Type B pancreatic cell (in vitro differentiated cells): ENCODE data around the gene IL18R1. TPM values are rescaled to one million over a fixed set of nuclear protein-coding genes. Genes with fewer than 3 reads are reported as not detected.

ENCODE experiments used
- DNase-seq: peaks from one replicate; pipeline ENCODE4 v3.0.0; 2021; ENCODE audit warnings: mixed read lengths; ENCODE audit not compliant: unreplicated experiment; ENCODE audit errors: extremely low spot score
- H3K27ac Mint-ChIP-seq: 2 replicates; pipeline ENCODE4 v1.8.0; 2021; ENCODE audit warnings: mild to moderate bottlenecking, mixed read lengths
- H3K27me3 Mint-ChIP-seq: 2 replicates; pipeline ENCODE4 v1.8.0; 2021; ENCODE audit warnings: mixed read lengths
- H3K36me3 Mint-ChIP-seq: 2 replicates; pipeline ENCODE4 v1.8.0; 2021; ENCODE audit warnings: mixed read lengths
- H3K4me1 Mint-ChIP-seq: one replicate; pipeline ENCODE4 v1.8.0; 2021; ENCODE audit warnings: mixed read lengths; ENCODE audit not compliant: unreplicated experiment
- H3K4me3 Mint-ChIP-seq: 2 replicates; pipeline ENCODE4 v1.8.0; 2021; ENCODE audit warnings: mild to moderate bottlenecking, mixed read lengths
- H3K9me3 Mint-ChIP-seq: 2 replicates; pipeline ENCODE4 v1.8.0; 2021; ENCODE audit warnings: mixed read lengths
- total RNA-seq: library from RNA; stranded (reverse); gene quantifications from 2 replicates; pipeline ENCODE4 v1.2.1, GENCODE V29; 2021; ENCODE audit warnings: low replicate concordance
- TF ChIP-seq, protein P1 (sequence below): fragments of 200-600 bp; sonication (generic); conservative IDR thresholded peaks from 2 replicates; pipeline ENCODE4 v1.5.0; 2021; ENCODE audit warnings: antibody characterized with exemption, mild to moderate bottlenecking

The IL18R1 gene
- total RNA-seq, 1 donor from 2014 or later, result 5.8 TPM

DNA sequence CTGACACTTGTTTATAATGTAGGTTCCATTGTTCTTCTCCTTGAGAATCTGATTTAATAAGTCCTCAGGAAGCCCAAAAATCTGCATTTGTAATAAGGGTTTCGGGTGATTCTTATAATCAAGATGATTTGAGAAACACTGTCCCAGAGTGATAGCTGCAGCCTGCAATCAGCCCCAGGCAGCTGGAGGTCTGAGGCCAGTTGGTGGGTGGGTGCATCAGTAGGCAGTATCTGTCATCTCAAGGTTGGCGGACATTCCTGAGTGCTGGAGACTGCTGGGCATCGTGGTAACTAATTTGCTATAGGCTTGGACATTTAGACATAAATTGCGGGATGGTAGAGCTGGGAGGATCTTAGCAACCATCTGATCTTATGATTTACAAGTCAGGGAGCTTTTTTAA lies 64.7 kb downstream of the IL18R1 start:
- Mint-ChIP-seq H3K4me3 (no peak overlapping the region), H3K4me1 (no peaks in the 10 kb centered on the region), H3K27me3 (peaks cover 30% of the 10 kb centered on the region), H3K9me3 (no peaks in the 10 kb centered on the region), H3K27ac (no peak overlapping the region), H3K36me3 (no peaks in the 10 kb centered on the region)
- TF ChIP-seq, protein P1, sequence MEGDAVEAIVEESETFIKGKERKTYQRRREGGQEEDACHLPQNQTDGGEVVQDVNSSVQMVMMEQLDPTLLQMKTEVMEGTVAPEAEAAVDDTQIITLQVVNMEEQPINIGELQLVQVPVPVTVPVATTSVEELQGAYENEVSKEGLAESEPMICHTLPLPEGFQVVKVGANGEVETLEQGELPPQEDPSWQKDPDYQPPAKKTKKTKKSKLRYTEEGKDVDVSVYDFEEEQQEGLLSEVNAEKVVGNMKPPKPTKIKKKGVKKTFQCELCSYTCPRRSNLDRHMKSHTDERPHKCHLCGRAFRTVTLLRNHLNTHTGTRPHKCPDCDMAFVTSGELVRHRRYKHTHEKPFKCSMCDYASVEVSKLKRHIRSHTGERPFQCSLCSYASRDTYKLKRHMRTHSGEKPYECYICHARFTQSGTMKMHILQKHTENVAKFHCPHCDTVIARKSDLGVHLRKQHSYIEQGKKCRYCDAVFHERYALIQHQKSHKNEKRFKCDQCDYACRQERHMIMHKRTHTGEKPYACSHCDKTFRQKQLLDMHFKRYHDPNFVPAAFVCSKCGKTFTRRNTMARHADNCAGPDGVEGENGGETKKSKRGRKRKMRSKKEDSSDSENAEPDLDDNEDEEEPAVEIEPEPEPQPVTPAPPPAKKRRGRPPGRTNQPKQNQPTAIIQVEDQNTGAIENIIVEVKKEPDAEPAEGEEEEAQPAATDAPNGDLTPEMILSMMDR, result no peak
- no peak for DNase-seq

- H3K9me3 Mint-ChIP-seq, result no peaks in the 10 kb centered on the region
- no peak overlapping the region for H3K27ac Mint-ChIP-seq
- H3K27me3 Mint-ChIP-seq, result peaks cover 33% of the 10 kb centered on the region
- H3K36me3 Mint-ChIP-seq, result no peaks in the 10 kb centered on the region
- DNase-seq, result no peak
- H3K4me1 Mint-ChIP-seq, result no peaks in the 10 kb centered on the region
- TF ChIP-seq, protein P1, result no peak
- no peak overlapping the region for H3K4me3 Mint-ChIP-seq
These were observed 66.5 kb downstream of the IL18R1 start for GRCh38 chr2:102421890-102422759.

GRCh38 chr2:102422910-102423309 lies 67.3 kb downstream of the IL18R1 start, which contains the start of gene IL18RAP:
Gene IL18RAP (plus strand): TSS chr2:102423160. CDS start chr2:102423278, 118 bp downstream.
- TF ChIP-seq, protein P1, result no peak
- DNase-seq, result no peak
- Mint-ChIP-seq H3K9me3 (no peaks in the 10 kb centered on the region), H3K27me3 (peaks cover 29% of the 10 kb centered on the region), H3K4me1 (no peaks in the 10 kb centered on the region), H3K4me3 (no peak within 1 kb of the TSS), H3K36me3 (no peaks in the 10 kb centered on the region), H3K27ac (no peak within 1 kb of the TSS)

GRCh38 chr2:102423368-102423767 lies 67.8 kb downstream of the IL18R1 start:
- H3K36me3 Mint-ChIP-seq, result no peaks in the 10 kb centered on the region
- no peak for DNase-seq
- TF ChIP-seq, protein P1, result no peak
- H3K4me3 Mint-ChIP-seq, result no peak overlapping the region
- no peaks in the 10 kb centered on the region for H3K4me1 Mint-ChIP-seq
- H3K27me3 Mint-ChIP-seq, result peaks cover 30% of the 10 kb centered on the region
- H3K9me3 Mint-ChIP-seq, result no peaks in the 10 kb centered on the region
- H3K27ac Mint-ChIP-seq, result no peak overlapping the region

DNA sequence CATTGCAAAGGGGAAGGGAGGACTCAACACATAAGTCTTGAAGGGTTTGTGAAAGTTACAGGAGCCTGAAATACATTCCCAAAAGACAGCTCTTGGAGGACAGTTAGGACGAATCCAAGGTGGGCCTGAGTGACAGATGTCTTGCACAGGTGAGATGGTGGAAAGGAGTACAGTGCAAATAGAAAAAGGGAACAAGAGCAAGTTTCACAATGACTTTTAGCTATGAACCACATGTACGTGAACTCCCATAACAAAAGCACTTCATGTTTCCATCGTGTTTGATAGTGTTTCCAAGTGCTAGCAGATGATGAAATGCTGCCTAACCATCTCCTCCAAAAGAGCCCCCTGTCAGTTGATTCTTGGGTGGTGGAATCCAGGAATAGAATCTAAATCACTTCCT lies 69.2 kb downstream of the IL18R1 start:
- TF ChIP-seq, protein P1, result no peak
- H3K4me1 Mint-ChIP-seq, result no peaks in the 10 kb centered on the region
- H3K4me3 Mint-ChIP-seq, result no peak overlapping the region
- no peak overlapping the region for H3K27ac Mint-ChIP-seq
- H3K27me3 Mint-ChIP-seq, result peaks cover 32% of the 10 kb centered on the region
- no peak for DNase-seq
- no peaks in the 10 kb centered on the region for H3K36me3 Mint-ChIP-seq
- no peaks in the 10 kb centered on the region for H3K9me3 Mint-ChIP-seq
